Measurements from ENCODE around the gene CDH4. TPM values are rescaled to one million over a fixed set of nuclear protein-coding genes. Genes with fewer than 3 reads are reported as not detected.

Gene CDH4
- total RNA-seq, 2 experiments from 2014 or later = 0.06 to 0.08 TPM

- no peak overlapping the region for H3K4me3 Mint-ChIP-seq
- no peaks in the 10 kb centered on the region for H3K4me1 Mint-ChIP-seq
- DNase-seq = no peak
- H3K36me3 Mint-ChIP-seq = no peaks in the 10 kb centered on the region
- no peaks in the 10 kb centered on the region for H3K27me3 Mint-ChIP-seq
- H3K9me3 Mint-ChIP-seq = no peaks in the 10 kb centered on the region
- H3K27ac Mint-ChIP-seq = no peak overlapping the region
These were observed 564.8 kb downstream of the CDH4 start for GRCh38 chr20:61816606-61817460.

- Mint-ChIP-seq H3K4me1 (no peaks in the 10 kb centered on the region), H3K27ac (no peak overlapping the region), H3K4me3 (no peak overlapping the region), H3K36me3 (no peaks in the 10 kb centered on the region), H3K9me3 (no peaks in the 10 kb centered on the region), H3K27me3 (no peaks in the 10 kb centered on the region)
- DNase-seq = no peak
These were observed 565.5 kb downstream of the CDH4 start for GRCh38 chr20:61817575-61817974.

DNA sequence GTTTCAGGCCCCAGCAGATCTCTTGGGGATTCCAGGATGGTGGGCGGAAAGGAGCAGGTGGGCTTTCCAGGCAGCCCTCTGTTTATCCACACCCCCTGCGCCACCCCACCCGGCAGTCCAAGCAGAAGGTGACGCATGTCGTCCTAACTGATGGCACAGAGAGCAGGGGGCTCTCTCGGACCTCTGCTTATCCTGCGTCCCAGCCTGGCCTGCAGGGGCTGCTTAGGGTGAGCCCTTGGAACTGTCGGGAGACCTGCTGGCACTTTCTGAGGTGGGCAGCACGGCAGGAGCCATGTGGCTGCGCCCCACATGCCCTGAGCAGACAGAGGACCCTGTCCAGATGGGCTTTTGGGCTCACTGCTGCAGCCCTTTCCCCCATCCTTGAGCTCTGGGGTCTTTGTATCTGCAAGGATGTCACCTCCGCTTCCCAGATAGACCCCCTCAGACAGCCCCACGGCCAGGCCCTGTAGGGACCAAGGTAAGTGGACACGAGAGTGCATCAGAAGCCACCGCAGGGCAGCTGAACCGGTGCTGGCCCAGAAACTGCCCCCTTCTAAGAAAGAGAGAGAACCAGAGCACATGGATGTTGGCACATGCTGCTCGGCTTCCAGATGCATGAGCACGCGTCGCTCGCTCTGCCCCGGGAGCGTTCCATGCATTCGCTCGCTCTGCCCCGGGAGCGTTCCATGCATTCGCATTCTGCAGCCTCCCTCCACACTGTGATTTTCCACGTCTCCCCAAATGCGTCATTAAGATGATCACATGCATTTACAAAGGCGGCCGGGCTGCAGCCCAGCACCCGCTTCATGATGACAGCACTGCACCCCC, 566.9 kb downstream of the CDH4 start:
- H3K9me3 Mint-ChIP-seq = peaks cover 1% of the 10 kb centered on the region
- H3K4me1 Mint-ChIP-seq = no peaks in the 10 kb centered on the region
- no peaks in the 10 kb centered on the region for H3K36me3 Mint-ChIP-seq

DNA sequence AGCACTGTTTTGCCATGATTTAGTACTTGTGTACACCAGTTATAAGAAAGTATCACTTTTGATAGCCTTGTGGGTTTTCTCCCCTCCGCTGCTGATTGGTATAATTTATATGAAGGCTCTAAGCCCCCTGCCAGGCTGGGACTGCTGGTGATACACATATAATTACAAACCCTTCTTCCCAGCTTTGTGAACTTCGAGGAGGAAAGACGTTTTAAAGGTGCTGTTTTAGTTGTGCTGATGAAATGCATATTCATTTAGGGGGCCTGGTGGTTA, 567.4 kb downstream of the CDH4 start:
- no peaks in the 10 kb centered on the region for H3K4me1 Mint-ChIP-seq
- no peaks in the 10 kb centered on the region for H3K27me3 Mint-ChIP-seq
- no peaks in the 10 kb centered on the region for H3K36me3 Mint-ChIP-seq
- no peak overlapping the region for H3K4me3 Mint-ChIP-seq
- no peak overlapping the region for H3K27ac Mint-ChIP-seq
- H3K9me3 Mint-ChIP-seq = peaks cover 1% of the 10 kb centered on the region
- DNase-seq = no peak

More for the DNA sequence above, 566.9 kb downstream of the CDH4 start:
- no peak for DNase-seq
- no peak overlapping the region for H3K27ac Mint-ChIP-seq
- H3K4me3 Mint-ChIP-seq = no peak overlapping the region
- no peaks in the 10 kb centered on the region for H3K27me3 Mint-ChIP-seq

DNA sequence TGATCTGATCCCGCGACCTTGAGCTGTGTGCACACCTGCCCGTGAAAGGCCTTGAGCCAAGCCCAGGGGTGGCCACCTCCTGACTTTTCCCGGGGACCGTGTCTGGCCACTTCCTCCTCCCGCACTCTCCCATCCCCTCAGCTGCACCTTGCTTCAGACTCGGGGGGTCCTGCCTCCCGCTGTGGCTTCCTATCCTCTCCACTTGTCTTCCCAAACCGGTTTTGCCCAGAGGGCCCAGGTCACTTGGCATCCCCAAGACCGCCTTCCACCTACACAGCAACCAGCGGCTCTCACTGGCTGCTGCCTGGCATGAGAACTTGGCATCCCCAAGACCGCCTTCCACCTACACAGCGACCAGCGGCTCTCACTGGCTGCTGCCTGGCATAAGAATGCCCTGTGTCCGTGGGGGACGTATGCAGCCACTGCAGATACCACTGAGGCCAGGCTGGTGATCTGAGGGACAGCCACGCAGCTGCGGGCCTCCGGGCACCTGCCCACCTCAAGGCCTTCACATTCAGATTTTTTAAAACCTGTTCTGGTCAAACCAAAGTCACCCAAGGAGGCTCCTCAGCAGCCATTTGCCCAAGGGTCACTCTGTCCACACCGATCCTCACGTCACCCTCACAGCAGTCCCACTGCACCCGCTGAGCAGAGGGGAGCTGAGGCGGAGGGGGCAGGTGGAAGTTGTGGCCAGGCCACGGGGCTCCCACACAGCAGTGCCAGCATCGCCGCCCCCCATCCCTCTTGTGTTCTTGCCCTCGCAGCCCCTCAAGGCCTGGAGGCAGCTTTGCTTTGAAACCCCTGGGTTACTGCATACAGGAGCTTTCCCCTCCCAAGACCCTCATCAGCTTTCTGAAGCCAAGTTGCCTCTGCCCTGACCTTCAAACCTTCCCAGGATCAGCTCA, 568.1 kb downstream of the CDH4 start:
- Mint-ChIP-seq H3K27me3 (no peaks in the 10 kb centered on the region), H3K36me3 (no peaks in the 10 kb centered on the region), H3K4me1 (no peaks in the 10 kb centered on the region), H3K4me3 (no peak overlapping the region), H3K27ac (peak overlapping the region; percentile 15), H3K9me3 (peaks cover 1% of the 10 kb centered on the region)
- no peak for DNase-seq

- H3K27me3 Mint-ChIP-seq = no peaks in the 10 kb centered on the region
- H3K27ac Mint-ChIP-seq = no peak overlapping the region
- peaks cover 1% of the 10 kb centered on the region for H3K9me3 Mint-ChIP-seq
- H3K4me1 Mint-ChIP-seq = no peaks in the 10 kb centered on the region
- no peak for DNase-seq
- H3K4me3 Mint-ChIP-seq = no peak overlapping the region
- no peaks in the 10 kb centered on the region for H3K36me3 Mint-ChIP-seq
These were observed 569.7 kb downstream of the CDH4 start for GRCh38 chr20:61821735-61822134.

GRCh38 chr20:61822396-61822795, 570.3 kb downstream of the CDH4 start:
- Mint-ChIP-seq H3K4me3 (no peak overlapping the region), H3K36me3 (no peaks in the 10 kb centered on the region), H3K9me3 (peaks cover 1% of the 10 kb centered on the region), H3K4me1 (no peaks in the 10 kb centered on the region), H3K27me3 (no peaks in the 10 kb centered on the region), H3K27ac (no peak overlapping the region)
- no peak for DNase-seq

- no peak overlapping the region for H3K4me3 Mint-ChIP-seq
- no peaks in the 10 kb centered on the region for H3K27me3 Mint-ChIP-seq
- no peaks in the 10 kb centered on the region for H3K36me3 Mint-ChIP-seq
- H3K9me3 Mint-ChIP-seq = peaks cover 1% of the 10 kb centered on the region
- no peak overlapping the region for H3K27ac Mint-ChIP-seq
- H3K4me1 Mint-ChIP-seq = no peaks in the 10 kb centered on the region
- no peak for DNase-seq
These were observed 571.2 kb downstream of the CDH4 start for GRCh38 chr20:61823242-61823641.

GRCh38 chr20:61828891-61829290, 576.8 kb downstream of the CDH4 start:
- no peak overlapping the region for H3K27ac Mint-ChIP-seq
- peaks cover 5% of the 10 kb centered on the region for H3K27me3 Mint-ChIP-seq
- H3K9me3 Mint-ChIP-seq = no peaks in the 10 kb centered on the region
- no peaks in the 10 kb centered on the region for H3K36me3 Mint-ChIP-seq
- no peaks in the 10 kb centered on the region for H3K4me1 Mint-ChIP-seq
- no peak overlapping the region for H3K4me3 Mint-ChIP-seq
- DNase-seq = no peak

DNA sequence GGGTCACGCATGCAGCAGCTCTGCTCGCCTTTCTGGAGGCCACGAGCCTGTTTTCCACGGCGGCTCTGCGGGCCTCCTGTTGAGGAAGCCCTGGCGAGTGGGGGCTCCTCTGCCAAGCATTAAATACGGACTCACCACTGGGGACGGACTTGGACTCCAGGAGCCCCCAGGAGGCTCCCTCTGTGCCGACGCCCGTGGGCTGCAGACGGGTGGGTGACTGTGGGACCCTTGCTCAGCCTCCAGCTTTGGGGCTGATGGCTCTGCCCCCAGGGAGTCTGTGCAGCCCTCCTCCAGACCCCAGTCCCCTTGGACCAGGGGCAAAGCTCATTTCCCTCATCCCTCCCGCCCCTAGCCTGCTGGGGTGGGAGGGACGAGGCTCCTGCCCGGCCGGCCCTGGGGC, 577.5 kb downstream of the CDH4 start:
- no peaks in the 10 kb centered on the region for H3K9me3 Mint-ChIP-seq
- H3K4me1 Mint-ChIP-seq = no peaks in the 10 kb centered on the region
- H3K27ac Mint-ChIP-seq = no peak overlapping the region
- H3K4me3 Mint-ChIP-seq = no peak overlapping the region
- peaks cover 5% of the 10 kb centered on the region for H3K27me3 Mint-ChIP-seq
- no peaks in the 10 kb centered on the region for H3K36me3 Mint-ChIP-seq
- DNase-seq = no peak

GRCh38 chr20:61830241-61830930, 578.3 kb downstream of the CDH4 start:
- Mint-ChIP-seq H3K4me3 (no peak overlapping the region), H3K9me3 (no peaks in the 10 kb centered on the region), H3K36me3 (no peaks in the 10 kb centered on the region), H3K4me1 (no peaks in the 10 kb centered on the region), H3K27ac (no peak overlapping the region), H3K27me3 (peaks cover 5% of the 10 kb centered on the region)
- DNase-seq = no peak

GRCh38 chr20:61830991-61831390, 578.9 kb downstream of the CDH4 start:
- Mint-ChIP-seq H3K27me3 (peaks cover 5% of the 10 kb centered on the region), H3K9me3 (no peaks in the 10 kb centered on the region), H3K4me1 (no peaks in the 10 kb centered on the region), H3K4me3 (no peak overlapping the region), H3K27ac (no peak overlapping the region), H3K36me3 (no peaks in the 10 kb centered on the region)
- DNase-seq = no peak

- no peak for DNase-seq
- Mint-ChIP-seq H3K4me1 (no peaks in the 10 kb centered on the region), H3K9me3 (no peaks in the 10 kb centered on the region), H3K27ac (no peak overlapping the region), H3K36me3 (no peaks in the 10 kb centered on the region), H3K4me3 (no peak overlapping the region), H3K27me3 (peaks cover 5% of the 10 kb centered on the region)
These were observed 580.1 kb downstream of the CDH4 start for GRCh38 chr20:61832181-61832580.

GRCh38 chr20:61833807-61834610, 581.9 kb downstream of the CDH4 start:
- Mint-ChIP-seq H3K27me3 (peaks cover 5% of the 10 kb centered on the region), H3K27ac (no peak overlapping the region), H3K36me3 (no peaks in the 10 kb centered on the region), H3K9me3 (no peaks in the 10 kb centered on the region), H3K4me3 (no peak overlapping the region), H3K4me1 (no peaks in the 10 kb centered on the region)
- no peak for DNase-seq

All from activated naive CD8-positive, alpha-beta T cell treated with anti-CD3 and anti-CD28 coated beads for 36 hours (primary cell).